ENCODE results near the gene ALG1L2. TPM values are rescaled to one million over a fixed set of nuclear protein-coding genes. Genes with fewer than 3 reads are reported as not detected.
"Not testable (repeated sequence)": the region's sequence is repeated elsewhere in the genome, so short reads cannot be mapped to it uniquely, and the experiment has no call there.

Gene ALG1L2
- total RNA-seq, 4 donors from 2014 or later: not detected

DNA sequence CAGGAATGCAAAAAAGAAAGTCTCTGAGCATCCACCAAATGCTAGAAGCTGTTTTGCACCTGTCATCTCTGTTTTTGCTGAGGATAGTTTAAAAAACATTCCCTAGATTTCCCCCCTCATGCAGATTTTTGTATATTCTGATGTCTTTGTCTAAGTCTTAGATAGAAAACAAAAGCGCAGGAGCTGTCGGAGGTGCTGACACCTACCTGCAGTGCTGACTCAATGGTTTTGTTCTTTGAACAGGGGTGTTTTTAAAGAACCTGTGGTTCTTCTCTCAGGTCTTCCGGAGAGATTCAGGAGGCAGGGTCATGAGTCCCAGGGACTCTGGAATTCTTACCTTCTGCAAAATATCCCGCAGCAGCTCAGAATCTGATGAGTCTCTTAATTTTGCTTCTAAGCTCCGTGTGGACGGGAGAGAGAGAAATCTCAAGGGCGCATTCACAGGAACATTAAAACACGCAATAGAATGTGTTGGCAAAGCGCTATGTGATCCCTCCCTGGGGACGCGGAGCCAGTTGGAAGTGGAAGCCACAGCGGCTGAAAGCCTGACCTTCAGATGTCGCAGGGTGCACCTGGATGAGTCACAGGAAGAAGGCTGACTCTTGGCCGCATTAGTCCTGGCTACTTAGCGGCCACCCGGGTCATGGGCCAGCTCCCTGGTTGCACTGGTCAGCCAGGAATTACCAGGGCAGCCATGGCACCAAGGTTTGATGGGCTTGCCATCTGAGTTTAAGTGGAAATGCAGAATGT, 27.4 kb downstream of the ALG1L2 start:
- H3K9me3 ChIP-seq; H3K27ac ChIP-seq; H3K36me3 ChIP-seq; intact Hi-C loops (cut with DNase I; ENCODE audit: low total_unique reads); DNase-seq; H3K4me3 ChIP-seq; in situ Hi-C loops (cut with MboI; ENCODE audit: low pct_ligation_motif_present in 1 of 4, low pct_unique_long_range_greater_than_20kb in 1 of 4, low sequenced_read_pairs in 3 of 4); H3K27me3 ChIP-seq: not testable (repeated sequence)
- peaks cover 0 to 17% (median 13%) of the 10 kb centered on the region in 4 donors for H3K4me1 ChIP-seq
- 80 to 90% methylated on average over 3 to 16 of the region's 16 CpGs for WGBS, 2 donors (ENCODE audit: low coverage in 1 of 2)

DNA sequence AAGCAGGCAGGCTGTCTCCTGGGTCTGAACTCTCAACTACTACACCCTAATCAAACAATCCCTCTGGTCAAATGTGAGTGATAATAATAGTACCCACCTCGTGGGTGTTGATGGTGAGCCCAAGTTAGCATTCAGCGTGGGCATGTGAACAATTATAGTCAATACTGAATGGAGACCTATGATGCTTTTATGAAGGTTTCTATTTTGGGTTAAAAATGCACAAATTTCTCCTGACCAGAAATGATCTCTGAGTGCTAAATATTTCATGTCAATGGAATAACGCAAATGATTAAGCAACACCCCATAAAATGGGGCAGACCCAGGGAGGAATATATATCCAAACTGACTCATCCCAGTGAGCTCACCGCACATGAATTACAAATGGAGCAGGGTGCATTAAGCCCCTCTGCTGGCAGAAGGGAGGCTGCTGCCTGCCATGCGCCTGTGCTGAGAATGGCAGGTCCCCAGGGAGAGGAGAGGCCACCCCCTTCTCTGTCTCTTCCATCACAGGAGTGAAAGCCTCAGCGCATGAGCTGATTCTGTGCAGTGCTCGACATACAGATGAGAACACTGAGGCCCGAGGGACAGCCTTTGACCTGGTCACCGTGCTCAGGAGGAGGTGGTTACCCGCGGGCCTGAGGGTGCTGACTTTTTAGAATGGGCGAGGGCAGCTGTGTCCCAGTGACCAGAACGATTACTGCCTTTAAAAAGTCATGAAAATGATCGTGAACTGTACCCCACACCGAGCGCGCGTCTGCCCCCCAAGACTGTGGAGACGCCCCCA, 28.9 kb downstream of the ALG1L2 start:
- peak overlapping the region; percentile 59 to 96 (median 88) for H3K4me3 ChIP-seq
- H3K36me3 ChIP-seq; intact Hi-C loops (cut with DNase I; ENCODE audit: low total_unique reads); in situ Hi-C loops (cut with MboI; ENCODE audit: low pct_ligation_motif_present in 1 of 4, low pct_unique_long_range_greater_than_20kb in 1 of 4, low sequenced_read_pairs in 3 of 4); H3K9me3 ChIP-seq; H3K27me3 ChIP-seq; DNase-seq: not testable (repeated sequence)
- peak overlapping the region; percentile 85 to 95 (median 92) for H3K27ac ChIP-seq
- H3K4me1 ChIP-seq: peaks cover 0 to 17% (median 13%) of the 10 kb centered on the region in 4 donors
- WGBS, 2 donors (ENCODE audit: low coverage in 1 of 2): 5% methylated on average over 19 of the region's 19 CpGs; no CpG with 5 or more reads in 1 of the 2 donors

- Histone ChIP-seq H3K4me3 (peak overlapping the region; percentile 59 to 96 (median 88)), H3K27me3 (no peaks in the 10 kb centered on the region), H3K27ac (peak overlapping the region; percentile 85 to 95 (median 92)), H3K36me3 (no peaks in the 10 kb centered on the region), H3K9me3 (no peaks in the 10 kb centered on the region), H3K4me1 (peaks cover 0 to 17% (median 13%) of the 10 kb centered on the region in 4 donors)
- DNase-seq: peak; percentile 100
- TF ChIP-seq EP300 (IDR thresholded peaks at IDR 0.05; ENCODE audit: low read depth): no peak
- TF ChIP-seq POLR2A (IDR thresholded peaks at IDR 0.05): no peak
- TF ChIP-seq POLR2AphosphoS5 (IDR thresholded peaks at IDR 0.05): peak in 2 of 3 donors; percentile 61 to 65
- intact Hi-C loops (cut with DNase I; ENCODE audit: low total_unique reads) (no loop called here), in situ Hi-C loops (cut with MboI; ENCODE audit: low pct_ligation_motif_present in 1 of 4, low pct_unique_long_range_greater_than_20kb in 1 of 4, low sequenced_read_pairs in 3 of 4) (no loop called here)
- WGBS, 2 donors (ENCODE audit: low coverage in 1 of 2): 0% methylated on average over 46 of the region's 54 CpGs; no CpG with 5 or more reads in 1 of the 2 donors
These were observed 29.7 kb downstream of the ALG1L2 start for GRCh38 chr3:130111185-130111864.

DNA sequence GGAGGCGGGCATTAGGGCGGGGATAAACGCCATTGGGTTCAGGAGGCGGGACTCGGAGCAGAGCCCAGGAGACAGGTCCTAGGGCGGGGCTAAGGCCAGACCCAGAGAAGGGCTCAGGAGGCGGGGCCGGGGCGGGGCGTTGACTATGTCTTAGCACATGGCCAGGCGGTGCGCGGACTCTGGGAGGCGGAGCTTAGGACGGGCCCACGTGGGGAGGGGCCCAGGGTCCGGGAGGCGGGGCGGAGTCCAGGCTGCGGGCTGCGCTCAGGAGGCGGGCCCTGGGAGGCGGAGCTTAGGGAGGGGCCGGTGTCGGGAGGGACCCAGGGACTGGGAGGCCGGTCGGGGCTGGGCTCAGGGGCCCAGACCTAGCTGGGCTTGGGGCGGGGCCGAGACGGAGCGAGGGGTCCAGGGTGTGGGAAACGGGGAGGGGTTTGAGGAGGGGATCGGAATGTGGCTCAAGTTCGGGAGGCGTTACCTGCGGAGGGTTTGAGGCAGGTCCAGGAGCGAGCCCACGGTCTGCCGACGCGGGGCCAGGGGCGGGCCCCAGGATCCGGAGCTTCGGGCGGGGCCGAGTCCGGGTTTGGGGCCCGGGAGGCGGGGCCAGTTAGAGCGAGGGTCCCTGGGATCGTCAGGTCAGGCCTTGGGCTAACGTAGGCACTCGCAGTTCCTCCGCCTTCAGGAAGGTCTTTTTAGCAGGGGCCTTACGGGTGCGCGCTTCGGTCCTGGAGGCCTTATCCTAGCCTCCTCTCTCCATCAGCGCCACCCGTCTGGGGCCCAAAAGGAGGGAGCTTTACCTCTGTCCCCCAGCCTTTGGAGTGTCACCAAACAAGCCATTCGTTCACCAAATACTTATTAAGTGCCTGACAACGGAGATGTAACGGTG, 30.5 kb downstream of the ALG1L2 start:
- DNase-seq: peak; percentile 100
- WGBS, 2 donors (ENCODE audit: low coverage in 1 of 2): 1% methylated on average over 39 of the region's 63 CpGs; no CpG with 5 or more reads in 1 of the 2 donors
- Histone ChIP-seq H3K27ac (peak overlapping the region; percentile 85 to 95 (median 92)), H3K4me1 (peaks cover 0 to 17% (median 13%) of the 10 kb centered on the region in 4 donors), H3K4me3 (peak overlapping the region; percentile 49 to 96 (median 68))
- peak; percentile 67 for TF ChIP-seq POLR2A (IDR thresholded peaks at IDR 0.05)
- peak in 1 of 3 donors; percentile 21 for TF ChIP-seq POLR2AphosphoS5 (IDR thresholded peaks at IDR 0.05)
- H3K36me3 ChIP-seq; H3K27me3 ChIP-seq; intact Hi-C loops (cut with DNase I; ENCODE audit: low total_unique reads); H3K9me3 ChIP-seq; in situ Hi-C loops (cut with MboI; ENCODE audit: low pct_ligation_motif_present in 1 of 4, low pct_unique_long_range_greater_than_20kb in 1 of 4, low sequenced_read_pairs in 3 of 4): not testable (repeated sequence)

- DNase-seq; intact Hi-C loops (cut with DNase I; ENCODE audit: low total_unique reads); in situ Hi-C loops (cut with MboI; ENCODE audit: low pct_ligation_motif_present in 1 of 4, low pct_unique_long_range_greater_than_20kb in 1 of 4, low sequenced_read_pairs in 3 of 4): not testable (repeated sequence)
These were observed 31.1 kb downstream of the ALG1L2 start for GRCh38 chr3:130112748-130113073.

GRCh38 chr3:130115400-130115799, 33.8 kb downstream of the ALG1L2 start:
- DNase-seq; H3K4me3 ChIP-seq; H3K9me3 ChIP-seq; H3K27me3 ChIP-seq; H3K27ac ChIP-seq; H3K36me3 ChIP-seq; in situ Hi-C loops (cut with MboI; ENCODE audit: low pct_ligation_motif_present in 1 of 4, low pct_unique_long_range_greater_than_20kb in 1 of 4, low sequenced_read_pairs in 3 of 4); intact Hi-C loops (cut with DNase I; ENCODE audit: low total_unique reads): not testable (repeated sequence)
- WGBS, 2 donors (ENCODE audit: low coverage in 1 of 2): 66% methylated on average over 2 of the region's 2 CpGs; no CpG with 5 or more reads in 1 of the 2 donors
- peaks cover 0 to 12% (median 11%) of the 10 kb centered on the region in 4 donors for H3K4me1 ChIP-seq

More at GRCh38 chr3:130112748-130113073, 31.1 kb downstream of the ALG1L2 start:
- H3K4me3 ChIP-seq: peak overlapping the region; percentile 49 to 76 (median 56)
- not testable (repeated sequence) for H3K9me3 ChIP-seq, H3K27me3 ChIP-seq, H3K36me3 ChIP-seq
- WGBS, 2 donors (ENCODE audit: low coverage in 1 of 2): 12 to 17% methylated on average over 7 of the region's 7 CpGs
- peaks cover 0 to 17% (median 13%) of the 10 kb centered on the region in 4 donors for H3K4me1 ChIP-seq
- H3K27ac ChIP-seq: peak overlapping the region; percentile 85 to 95 (median 91)
